Heart right ventricle (tissue), 16 donors: ENCODE measurements around the gene ANKFY1. TPM values are rescaled to one million over a fixed set of nuclear protein-coding genes. Genes with fewer than 3 reads are reported as not detected.
A peak's percentile ranks its signal among the peaks of the same experiment; 100 is the strongest.

Experiments used
- ATAC-seq, 8 donors: fragments of 200-7000 bp; cut with Tn5 transposase; one replicate each; pipeline ENCODE4 v1.9.1; 2020; ENCODE audit warnings: mild to moderate bottlenecking in 8 of 8, moderate library complexity in 8 of 8, moderate number of reproducible peaks in 1 of 8
- DNase-seq, 2 donors: peaks; one replicate each; pipeline ENCODE4 v3.0.0-alpha.2; 2020
- H3K27ac ChIP-seq, 10 donors: fragments of 200-600 bp; sonication (generic) in 2 of 10; one replicate each; pipeline versions ENCODE4 v1.5.0 to v1.8.0; 2020 to 2022; ENCODE audit warnings: mild to moderate bottlenecking in 3 of 10
- H3K27me3 ChIP-seq, 7 donors: fragments of 200-600 bp; one replicate each; pipeline ENCODE4 v1.8.0; 2021 to 2022; ENCODE audit warnings: mild to moderate bottlenecking in 2 of 7
- H3K36me3 ChIP-seq, 9 donors: fragments of 200-600 bp; sonication (generic) in 1 of 9; one replicate each; pipeline versions ENCODE4 v1.5.0 to v1.8.0; 2020 to 2022; ENCODE audit warnings: mild to moderate bottlenecking in 2 of 9
- H3K4me1 ChIP-seq, 9 donors: fragments of 200-600 bp; sonication (generic) in 1 of 9; one replicate each; pipeline versions ENCODE4 v1.5.0 to v1.8.0; 2020 to 2022; ENCODE audit warnings: mild to moderate bottlenecking in 4 of 9
- H3K4me3 ChIP-seq, 10 donors: fragments of 200-600 bp; sonication (generic) in 2 of 10; one replicate each; pipeline versions ENCODE4 v1.5.0 to v1.8.0; 2020 to 2022; ENCODE audit warnings: mild to moderate bottlenecking in 7 of 10, moderate library complexity in 2 of 10
- H3K9me3 ChIP-seq, 11 donors: fragments of 200-600 bp in 10 of 11; sonication (generic) in 2 of 11; one replicate each; pipeline versions ENCODE4 v1.5.0 to v1.8.0; 2013 to 2022; ENCODE audit warnings: mild to moderate bottlenecking in 2 of 11, control low read depth in 1 of 11, moderate library complexity in 1 of 11
- CTCF ChIP-seq, 9 donors: fragments of 200-600 bp; sonication (generic) in 2 of 9; IDR thresholded peaks; one replicate each; pipeline versions ENCODE4 v1.5.0 to v1.8.0; 2021 to 2022; ENCODE audit warnings: antibody characterized with exemption in 9 of 9, mild to moderate bottlenecking in 5 of 9, moderate library complexity in 1 of 9
- WGBS, 2 donors: extraction: QIAGEN DNeasy Blood & Tissue Kit; methylation state at CpG; one replicate each; pipeline ENCODE4 v1.1.7; 2013; ENCODE audit warnings: inconsistent platforms in 1 of 2; 5-methylcytosine and 5-hydroxymethylcytosine counted together
- intact Hi-C, 10 donors: fragments of 100-400 bp; cut with DNase I; formaldehyde crosslinking; loops; one replicate each; pipeline versions ENCODE4 v1.11.1 to v1.14.2; 2022
- polyA plus RNA-seq, 2 donors: library from polyadenylated mRNA; stranded (reverse); fragments of 200-250 nt; gene quantifications; one replicate each; pipeline ENCODE4 v1.2.3, GENCODE V29; 2013
- total RNA-seq, 10 donors: library from RNA; stranded (reverse); fragmentation: NEBNext Ultra II Directional in 3 of 10; extraction: Animal tissue kit (Norgen Biotek cat#: 25700) in 3 of 10; gene quantifications; one replicate each; pipeline versions ENCODE4 v1.2.1 to v1.2.4, GENCODE V29; 2021 to 2023
- donor health status: Arrhythmogenic right ventricular cardiomyopathy.
- donor health status: ischemic (EF 13 %, LVEDD 7.1; RV severe dilation, severe dysfunction).
- donor health status: healthy with polysubstance abuse.
- donor health status: DM: no; HTN: yes; CAD: no.
- donor health status: DM: no; HTN: no; CAD: no.
- donor health status: ischemic (EF 25% LVEDD 6.9; RV normal size, moderate dysfunction).
- donor health status: ischemic (EF 25% LVEDD 5.7; RV mildly dilated, moderate dysfunction).
- donor health status: healthy.
- donor health status: DM: yes; HTN: yes; CAD: no.
- donor health status: Ischemic cardiomyopathy.
- donor health status: ischemic (EF 35%, LVEDD 5.7; RV mildly dilated, moderate dysfunction).
- donor health status: nonischemic (EF 11% LVEDD 7.7; RV severe dilation, severe dysfunction).
- donor health status: DM: yes; HTN: yes; CAD: no.
- donor health status: PGD.
- donor health status: ischemic (EF 29% LVEDD 5.4; RV normal size, mild dysfunction).
- donor health status: nonischemic (EF 23%, LVEDD 6.1; RV moderate dilation, normal function).

The ANKFY1 gene
- total and polyA plus RNA-seq, 12 donors, result 8.6 to 34.4 (median 24.0) TPM

- WGBS, 2 donors, result 89 to 90% methylated on average over 25 of the region's 25 CpGs
- DNase-seq, result no peak
Observed at GRCh38 chr17:4175921-4176807, 87.6 kb downstream of the ANKFY1 start.

GRCh38 chr17:4174556-4174955, 89.2 kb downstream of the ANKFY1 start:
- no peak for TF ChIP-seq CTCF (IDR thresholded peaks at IDR 0.05)
- Histone ChIP-seq H3K4me3 (no peak overlapping the region), H3K4me1 (peaks cover 0 to 24% (median 0%) of the 10 kb centered on the region in 9 donors), H3K27me3 (no peaks in the 10 kb centered on the region), H3K27ac (no peak overlapping the region), H3K9me3 (no peaks in the 10 kb centered on the region), H3K36me3 (peaks cover 4 to 100% (median 92%) of the 10 kb centered on the region in 9 donors)
- no peak for DNase-seq
- WGBS, 2 donors, result 90% methylated on average over 3 of the region's 3 CpGs
- no peak for ATAC-seq
- intact Hi-C loops, result no loop called here

More at GRCh38 chr17:4175921-4176807, 87.6 kb downstream of the ANKFY1 start:
- H3K36me3 ChIP-seq, result peaks cover 4 to 100% (median 86%) of the 10 kb centered on the region in 9 donors
- ATAC-seq, result peak in 1 of 8 donors; percentile 10
- intact Hi-C loops, result no loop called here
- peak overlapping the region in 1 of 10 donors; percentile 78 for H3K27ac ChIP-seq
- no peaks in the 10 kb centered on the region for H3K27me3 ChIP-seq
- no peaks in the 10 kb centered on the region for H3K9me3 ChIP-seq
- no peak overlapping the region for H3K4me3 ChIP-seq
- peaks cover 0 to 24% (median 5%) of the 10 kb centered on the region in 9 donors for H3K4me1 ChIP-seq
- TF ChIP-seq CTCF (IDR thresholded peaks at IDR 0.05), result no peak

GRCh38 chr17:4173781-4174180, 90.0 kb downstream of the ANKFY1 start:
- Histone ChIP-seq H3K36me3 (peaks cover 4 to 100% (median 92%) of the 10 kb centered on the region in 9 donors), H3K27me3 (no peaks in the 10 kb centered on the region), H3K27ac (no peak overlapping the region), H3K4me1 (peaks cover 0 to 17% (median 0%) of the 10 kb centered on the region in 9 donors), H3K4me3 (no peak overlapping the region), H3K9me3 (no peaks in the 10 kb centered on the region)
- intact Hi-C loops, result no loop called here
- no peak for DNase-seq
- no peak for ATAC-seq
- TF ChIP-seq CTCF (IDR thresholded peaks at IDR 0.05), result no peak
- WGBS, 2 donors, result 94 to 97% methylated on average over 7 of the region's 7 CpGs

GRCh38 chr17:4172356-4172755, 91.4 kb downstream of the ANKFY1 start:
- no peaks in the 10 kb centered on the region for H3K27me3 ChIP-seq
- H3K27ac ChIP-seq, result no peak overlapping the region
- no peak for DNase-seq
- no peaks in the 10 kb centered on the region for H3K9me3 ChIP-seq
- ATAC-seq, result no peak
- WGBS, 2 donors, result 94% methylated on average over 12 of the region's 12 CpGs
- TF ChIP-seq CTCF (IDR thresholded peaks at IDR 0.05), result no peak
- intact Hi-C loops, result no loop called here
- peaks cover 0 to 26% (median 0%) of the 10 kb centered on the region in 9 donors for H3K4me1 ChIP-seq
- H3K36me3 ChIP-seq, result peaks cover 4 to 100% (median 91%) of the 10 kb centered on the region in 9 donors
- no peak overlapping the region for H3K4me3 ChIP-seq
